Stimulated activated CD8-positive, alpha-beta memory T cell treated with anti-CD3 and anti-CD28 coated beads, Interleukin-4, amount 100 ng/mL, for 24 hours (primary cell): Measurements from ENCODE around the gene JOSD1.

Source experiments
- DNase-seq: peaks from one replicate; pipeline ENCODE4 v3.0.0-alpha.2; 2020; ENCODE audit warnings: low read depth

JOSD1 gene

GRCh38 chr22:38712486-38713207 is 11.9 kb upstream of the JOSD1 start:
- DNase-seq = no peak

GRCh38 chr22:38710866-38711265 is 10.1 kb upstream of the JOSD1 start:
- DNase-seq = no peak

GRCh38 chr22:38710351-38710750 is 9.6 kb upstream of the JOSD1 start:
- DNase-seq = no peak

GRCh38 chr22:38709306-38709705 is 8.6 kb upstream of the JOSD1 start:
- DNase-seq = no peak

GRCh38 chr22:38707984-38708383 is 7.2 kb upstream of the JOSD1 start:
- DNase-seq = no peak

- DNase-seq = no peak
Measured at GRCh38 chr22:38707346-38707745, 6.6 kb upstream of the JOSD1 start.

- no peak for DNase-seq
Measured at GRCh38 chr22:38706901-38707195, 6.1 kb upstream of the JOSD1 start.

- DNase-seq = peak; percentile 15
Measured at GRCh38 chr22:38706101-38706900, 5.6 kb upstream of the JOSD1 start.

GRCh38 chr22:38705235-38706100 is 4.7 kb upstream of the JOSD1 start, which contains the start of gene GTPBP1:
Gene GTPBP1, plus strand, starts transcription at chr22:38705944. Its CDS starts 12 bp downstream, at chr22:38705956.
- DNase-seq = peak; percentile 89

- DNase-seq = no peak
Measured at GRCh38 chr22:38704654-38705234, 4.0 kb upstream of the JOSD1 start.

GRCh38 chr22:38700270-38700788 is 414 bp downstream of the JOSD1 start:
- no peak for DNase-seq

- DNase-seq = no peak
Measured at GRCh38 chr22:38699784-38700183, 959 bp downstream of the JOSD1 start.

GRCh38 chr22:38699143-38699542 is 1.6 kb downstream of the JOSD1 start:
- DNase-seq = no peak

GRCh38 chr22:38698407-38699094 is 2.2 kb downstream of the JOSD1 start:
- no peak for DNase-seq

GRCh38 chr22:38697425-38698089 is 3.2 kb downstream of the JOSD1 start:
- no peak for DNase-seq

- DNase-seq = no peak
Measured at GRCh38 chr22:38696606-38697424, 3.9 kb downstream of the JOSD1 start.

GRCh38 chr22:38694940-38695339 is 5.8 kb downstream of the JOSD1 start:
- no peak for DNase-seq

GRCh38 chr22:38694049-38694448 is 6.7 kb downstream of the JOSD1 start:
- no peak for DNase-seq

GRCh38 chr22:38689651-38690050 is 11.1 kb downstream of the JOSD1 start:
- DNase-seq = no peak

GRCh38 chr22:38685761-38686160 is 15.0 kb downstream of the JOSD1 start:
- no peak for DNase-seq
